Measurements from ENCODE around the gene C1orf167.

GRCh38 chr1:11749996-11750395 lies 12.0 kb upstream of the C1orf167 start:
- no peak for TF ChIP-seq CTCF (conservative IDR thresholded peaks at IDR 0.05; ENCODE audit: low read depth in 2 of 2)
- TF ChIP-seq JUNB (IDR thresholded peaks at IDR 0.05; ENCODE audit: unreplicated experiment), result no peak
- TF ChIP-seq REST (IDR thresholded peaks at IDR 0.05; ENCODE audit: unreplicated experiment), result no peak
- TF ChIP-seq EZH2 (IDR thresholded peaks at IDR 0.05; ENCODE audit: low read depth, unreplicated experiment), result no peak
- no peak for TF ChIP-seq POLR2AphosphoS5 (IDR thresholded peaks at IDR 0.05; ENCODE audit: low read depth)
- no peak for TF ChIP-seq CREB1 (CRISPR knock-in tag; IDR thresholded peaks at IDR 0.05; ENCODE audit: low read depth)
- no peak for TF ChIP-seq ZNF331 (CRISPR knock-in tag; IDR thresholded peaks at IDR 0.05; ENCODE audit: low read depth)
- TF ChIP-seq EZH2phosphoT487 (IDR thresholded peaks at IDR 0.05; ENCODE audit: unreplicated experiment), result no peak
- TF ChIP-seq ZNF462 (CRISPR knock-in tag; IDR thresholded peaks at IDR 0.05), result no peak
- TF ChIP-seq ETS1 (IDR thresholded peaks at IDR 0.05), result no peak
- no peak for TF ChIP-seq STAT1 (IDR thresholded peaks at IDR 0.05; ENCODE audit: unreplicated experiment)
